GM23338 (cell line): ENCODE measurements around the gene DNASE1L2. TPM values are rescaled to one million over a fixed set of nuclear protein-coding genes. Genes with fewer than 3 reads are reported as not detected.

ENCODE experiments used
- ATAC-seq: fragments of 200-7000 bp; cut with Tn5 transposase; 3 replicates; pipeline ENCODE4 v1.9.1; 2020
- DNase-seq: peaks from one replicate; pipeline ENCODE4 v3.0.0-alpha.2; 2015; ENCODE audit warnings: low spot score
- H2AFZ ChIP-seq: fragments of 200-600 bp; sonication (generic); 2 replicates; pipeline ENCODE4 v1.8.0; 2016; ENCODE audit warnings: antibody characterized with exemption, mild to moderate bottlenecking, moderate library complexity
- H3F3A ChIP-seq: fragments of 200-600 bp; sonication (generic); replicated peaks from 2 replicates; pipeline ENCODE4 v1.8.0; 2017; ENCODE audit warnings: antibody characterized with exemption, mixed run types, low read depth
- H3K27ac ChIP-seq: fragments of 200-600 bp; sonication (generic); 2 replicates; pipeline ENCODE4 v1.6.1; 2016; ENCODE audit warnings: low read depth
- H3K27me3 ChIP-seq: fragments of 200-600 bp; sonication (generic); 2 replicates; pipeline ENCODE4 v1.8.0; 2016; ENCODE audit warnings: mild to moderate bottlenecking, mixed run types, moderate library complexity; ENCODE audit not compliant: insufficient read depth
- H3K36me3 ChIP-seq: fragments of 200-600 bp; sonication (generic); 2 replicates; pipeline ENCODE4 v1.8.0; 2016; ENCODE audit warnings: mild to moderate bottlenecking; ENCODE audit not compliant: insufficient read depth
- H3K4me1 ChIP-seq: fragments of 200-600 bp; sonication (generic); 2 replicates; pipeline ENCODE4 v1.8.0; 2016; ENCODE audit warnings: mild to moderate bottlenecking, moderate library complexity; ENCODE audit not compliant: insufficient read depth
- H3K4me2 ChIP-seq: fragments of 200-600 bp; sonication (generic); 2 replicates; pipeline ENCODE4 v1.7.1; 2017; ENCODE audit warnings: mixed run types
- H3K4me3 ChIP-seq: fragments of 200-600 bp; sonication (generic); 2 replicates; pipeline ENCODE4 v1.6.1; 2016; ENCODE audit warnings: mixed run types
- H3K79me2 ChIP-seq: fragments of 200-600 bp; sonication (generic); replicated peaks from 2 replicates; pipeline ENCODE4 v1.8.0; 2017; ENCODE audit warnings: mild to moderate bottlenecking; ENCODE audit not compliant: insufficient read depth
- H3K9me2 ChIP-seq: fragments of 200-600 bp; sonication (generic); 2 replicates; pipeline ENCODE4 v1.8.0; 2017; ENCODE audit not compliant: insufficient read depth
- H4K20me1 ChIP-seq: fragments of 200-600 bp; sonication (generic); replicated peaks from 2 replicates; pipeline ENCODE4 v1.8.0; 2017; ENCODE audit warnings: mild to moderate bottlenecking; ENCODE audit not compliant: insufficient read depth
- H3K27ac Mint-ChIP-seq: 2 replicates; pipeline ENCODE4 v1.8.0; 2020; ENCODE audit warnings: inconsistent platforms, mild to moderate bottlenecking, moderate library complexity, mixed read lengths
- H3K27me3 Mint-ChIP-seq: 3 replicates; pipeline ENCODE4 v1.8.0; 2022; ENCODE audit warnings: low read depth, mild to moderate bottlenecking, moderate library complexity, mixed read lengths, inconsistent platforms; ENCODE audit not compliant: insufficient read depth, poor library complexity
- H3K36me3 Mint-ChIP-seq: 3 replicates; pipeline ENCODE4 v1.8.0; 2021; ENCODE audit warnings: low read depth, mild to moderate bottlenecking, inconsistent platforms, moderate library complexity, mixed read lengths
- H3K4me1 Mint-ChIP-seq: 3 replicates; pipeline ENCODE4 v1.8.0; 2020; ENCODE audit warnings: mild to moderate bottlenecking, inconsistent platforms, mixed read lengths
- H3K4me3 Mint-ChIP-seq: 3 replicates; pipeline ENCODE4 v1.8.0; 2021; ENCODE audit warnings: moderate library complexity, mild to moderate bottlenecking, inconsistent platforms, mixed read lengths
- H3K9me3 Mint-ChIP-seq: 3 replicates; pipeline ENCODE4 v1.8.0; 2020; ENCODE audit warnings: moderate library complexity, mild to moderate bottlenecking, inconsistent platforms, mixed read lengths
- CREB1 ChIP-seq: fragments of 250-450 bp; sonication (Bioruptor Pico); IDR thresholded peaks from 2 replicates; pipeline ENCODE4 v1.5.0; 2020; ENCODE audit warnings: low read depth, mild to moderate bottlenecking, moderate library complexity
- EZH2phosphoT487 ChIP-seq: fragments of 200-600 bp; sonication (generic); IDR thresholded peaks from one replicate; pipeline ENCODE4 v1.8.1; 2018; ENCODE audit warnings: antibody characterized with exemption; ENCODE audit not compliant: unreplicated experiment
- JUNB ChIP-seq: IDR thresholded peaks from one replicate; pipeline ENCODE4 v1.6.1; 2016; ENCODE audit warnings: antibody characterized with exemption; ENCODE audit not compliant: unreplicated experiment
- NANOG ChIP-seq: IDR thresholded peaks from 2 replicates; pipeline ENCODE4 v1.6.1; 2016; ENCODE audit warnings: antibody characterized with exemption, borderline replicate concordance
- POLR2AphosphoS5 ChIP-seq: IDR thresholded peaks from 2 replicates; pipeline ENCODE4 v1.6.1; 2016; ENCODE audit warnings: antibody characterized with exemption, low read depth
- STAT1 ChIP-seq: IDR thresholded peaks from one replicate; pipeline ENCODE4 v1.6.1; 2016; ENCODE audit warnings: antibody characterized with exemption; ENCODE audit not compliant: unreplicated experiment
- polyA plus RNA-seq: library from polyadenylated mRNA; unstranded; fragments of >200 nt; fragmentation: Nextera tagmentation; extraction: Ambion mirVana; gene quantifications from 2 replicates; pipeline ENCODE4 v1.2.1, GENCODE V29; 2016
- total RNA-seq: library from RNA; depleted of rRNA; stranded (reverse); fragments of >200 nt; shearing (Covaris generic); gene quantifications from 2 replicates; pipeline ENCODE4 v1.2.3, GENCODE V29; 2014
- TF ChIP-seq, protein P1 (sequence below): fragments of 250-450 bp; sonication (Bioruptor Pico); IDR thresholded peaks from 2 replicates; pipeline ENCODE4 v1.5.0; 2020; ENCODE audit warnings: mild to moderate bottlenecking, moderate library complexity
- TF ChIP-seq, protein P2 (sequence below): IDR thresholded peaks from 2 replicates; pipeline ENCODE4 v1.6.1; 2016; ENCODE audit warnings: antibody characterized with exemption

DNASE1L2 gene
- total and polyA plus RNA-seq, 2 experiments from 2014 or later: 0.23 TPM; not detected in 1

DNA sequence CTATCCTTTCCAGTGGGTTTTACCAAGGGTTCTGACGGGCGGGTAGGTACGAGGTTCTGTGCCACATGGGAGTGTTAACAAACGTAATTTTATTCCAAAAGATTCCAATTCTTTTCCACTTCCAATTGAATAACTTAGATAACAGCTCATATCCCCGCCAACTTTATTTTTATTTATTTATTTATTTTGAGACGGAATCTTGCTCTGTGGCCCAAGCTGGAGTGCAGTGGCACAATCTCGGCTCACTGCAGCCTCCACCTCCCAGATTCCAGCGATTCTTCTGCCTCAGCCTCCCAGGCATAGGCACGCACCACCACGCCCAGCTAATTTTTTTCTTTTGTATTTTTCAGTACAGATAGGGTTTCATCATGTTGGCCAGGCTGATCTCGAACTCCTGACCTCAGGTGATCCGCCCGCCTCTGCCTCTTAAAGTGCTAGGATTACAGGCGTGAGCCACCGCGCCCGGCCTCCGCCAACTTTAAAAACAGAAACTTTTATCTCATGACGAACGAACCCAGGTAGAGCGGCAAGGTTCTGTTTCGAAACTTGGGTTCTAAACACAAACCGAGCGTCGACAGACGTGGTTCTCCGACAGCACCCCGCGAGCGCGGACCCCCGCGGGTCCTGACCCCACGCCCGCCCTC lies 14.5 kb downstream of the DNASE1L2 start:
- Mint-ChIP-seq H3K27ac (peak overlapping the region; percentile 97), H3K4me3 (peak overlapping the region; percentile 97), H3K36me3 (peaks cover 64% of the 10 kb centered on the region), H3K9me3 (no peaks in the 10 kb centered on the region), H3K27me3 (peaks cover 12% of the 10 kb centered on the region), H3K4me1 (peaks cover 12% of the 10 kb centered on the region)
- Histone ChIP-seq H3K9me2 (no peaks in the 10 kb centered on the region), H3K79me2 (peaks cover 33% of the 10 kb centered on the region), H3K36me3 (peaks cover 16% of the 10 kb centered on the region), H3K27me3 (no peaks in the 10 kb centered on the region), H4K20me1 (peaks cover 28% of the 10 kb centered on the region), H3K4me3 (peak overlapping the region; percentile 87), H3F3A (peaks cover 41% of the 10 kb centered on the region), H2AFZ (no peak overlapping the region), H3K4me2 (peak overlapping the region; percentile 88), H3K27ac (peak overlapping the region; percentile 59; the same call in 1 of the 2 replicates), H3K4me1 (peaks cover 11% of the 10 kb centered on the region; the same call in 1 of the 2 replicates)
- no peak for TF ChIP-seq POLR2AphosphoS5
- TF ChIP-seq JUNB: no peak
- no peak for TF ChIP-seq STAT1
- TF ChIP-seq, protein P1, sequence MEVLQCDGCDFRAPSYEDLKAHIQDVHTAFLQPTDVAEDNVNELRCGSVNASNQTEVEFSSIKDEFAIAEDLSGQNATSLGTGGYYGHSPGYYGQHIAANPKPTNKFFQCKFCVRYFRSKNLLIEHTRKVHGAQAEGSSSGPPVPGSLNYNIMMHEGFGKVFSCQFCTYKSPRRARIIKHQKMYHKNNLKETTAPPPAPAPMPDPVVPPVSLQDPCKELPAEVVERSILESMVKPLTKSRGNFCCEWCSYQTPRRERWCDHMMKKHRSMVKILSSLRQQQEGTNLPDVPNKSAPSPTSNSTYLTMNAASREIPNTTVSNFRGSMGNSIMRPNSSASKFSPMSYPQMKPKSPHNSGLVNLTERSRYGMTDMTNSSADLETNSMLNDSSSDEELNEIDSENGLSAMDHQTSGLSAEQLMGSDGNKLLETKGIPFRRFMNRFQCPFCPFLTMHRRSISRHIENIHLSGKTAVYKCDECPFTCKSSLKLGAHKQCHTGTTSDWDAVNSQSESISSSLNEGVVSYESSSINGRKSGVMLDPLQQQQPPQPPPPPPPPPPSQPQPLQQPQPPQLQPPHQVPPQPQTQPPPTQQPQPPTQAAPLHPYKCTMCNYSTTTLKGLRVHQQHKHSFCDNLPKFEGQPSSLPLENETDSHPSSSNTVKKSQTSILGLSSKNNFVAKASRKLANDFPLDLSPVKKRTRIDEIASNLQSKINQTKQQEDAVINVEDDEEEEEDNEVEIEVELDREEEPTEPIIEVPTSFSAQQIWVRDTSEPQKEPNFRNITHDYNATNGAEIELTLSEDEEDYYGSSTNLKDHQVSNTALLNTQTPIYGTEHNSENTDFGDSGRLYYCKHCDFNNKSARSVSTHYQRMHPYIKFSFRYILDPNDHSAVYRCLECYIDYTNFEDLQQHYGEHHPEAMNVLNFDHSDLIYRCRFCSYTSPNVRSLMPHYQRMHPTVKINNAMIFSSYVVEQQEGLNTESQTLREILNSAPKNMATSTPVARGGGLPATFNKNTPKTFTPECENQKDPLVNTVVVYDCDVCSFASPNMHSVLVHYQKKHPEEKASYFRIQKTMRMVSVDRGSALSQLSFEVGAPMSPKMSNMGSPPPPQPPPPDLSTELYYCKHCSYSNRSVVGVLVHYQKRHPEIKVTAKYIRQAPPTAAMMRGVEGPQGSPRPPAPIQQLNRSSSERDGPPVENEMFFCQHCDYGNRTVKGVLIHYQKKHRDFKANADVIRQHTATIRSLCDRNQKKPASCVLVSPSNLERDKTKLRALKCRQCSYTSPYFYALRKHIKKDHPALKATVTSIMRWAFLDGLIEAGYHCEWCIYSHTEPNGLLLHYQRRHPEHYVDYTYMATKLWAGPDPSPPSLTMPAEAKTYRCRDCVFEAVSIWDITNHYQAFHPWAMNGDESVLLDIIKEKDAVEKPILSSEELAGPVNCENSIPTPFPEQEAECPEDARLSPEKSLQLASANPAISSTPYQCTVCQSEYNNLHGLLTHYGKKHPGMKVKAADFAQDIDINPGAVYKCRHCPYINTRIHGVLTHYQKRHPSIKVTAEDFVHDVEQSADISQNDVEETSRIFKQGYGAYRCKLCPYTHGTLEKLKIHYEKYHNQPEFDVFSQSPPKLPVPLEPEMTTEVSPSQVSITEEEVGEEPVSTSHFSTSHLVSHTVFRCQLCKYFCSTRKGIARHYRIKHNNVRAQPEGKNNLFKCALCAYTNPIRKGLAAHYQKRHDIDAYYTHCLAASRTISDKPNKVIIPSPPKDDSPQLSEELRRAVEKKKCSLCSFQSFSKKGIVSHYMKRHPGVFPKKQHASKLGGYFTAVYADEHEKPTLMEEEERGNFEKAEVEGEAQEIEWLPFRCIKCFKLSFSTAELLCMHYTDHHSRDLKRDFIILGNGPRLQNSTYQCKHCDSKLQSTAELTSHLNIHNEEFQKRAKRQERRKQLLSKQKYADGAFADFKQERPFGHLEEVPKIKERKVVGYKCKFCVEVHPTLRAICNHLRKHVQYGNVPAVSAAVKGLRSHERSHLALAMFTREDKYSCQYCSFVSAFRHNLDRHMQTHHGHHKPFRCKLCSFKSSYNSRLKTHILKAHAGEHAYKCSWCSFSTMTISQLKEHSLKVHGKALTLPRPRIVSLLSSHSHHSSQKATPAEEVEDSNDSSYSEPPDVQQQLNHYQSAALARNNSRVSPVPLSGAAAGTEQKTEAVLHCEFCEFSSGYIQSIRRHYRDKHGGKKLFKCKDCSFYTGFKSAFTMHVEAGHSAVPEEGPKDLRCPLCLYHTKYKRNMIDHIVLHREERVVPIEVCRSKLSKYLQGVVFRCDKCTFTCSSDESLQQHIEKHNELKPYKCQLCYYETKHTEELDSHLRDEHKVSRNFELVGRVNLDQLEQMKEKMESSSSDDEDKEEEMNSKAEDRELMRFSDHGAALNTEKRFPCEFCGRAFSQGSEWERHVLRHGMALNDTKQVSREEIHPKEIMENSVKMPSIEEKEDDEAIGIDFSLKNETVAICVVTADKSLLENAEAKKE (CRISPR knock-in tag): no peak
- no peak for TF ChIP-seq NANOG
- TF ChIP-seq EZH2phosphoT487: no peak
- no peak for TF ChIP-seq CREB1 (CRISPR knock-in tag)
- TF ChIP-seq, protein P2, sequence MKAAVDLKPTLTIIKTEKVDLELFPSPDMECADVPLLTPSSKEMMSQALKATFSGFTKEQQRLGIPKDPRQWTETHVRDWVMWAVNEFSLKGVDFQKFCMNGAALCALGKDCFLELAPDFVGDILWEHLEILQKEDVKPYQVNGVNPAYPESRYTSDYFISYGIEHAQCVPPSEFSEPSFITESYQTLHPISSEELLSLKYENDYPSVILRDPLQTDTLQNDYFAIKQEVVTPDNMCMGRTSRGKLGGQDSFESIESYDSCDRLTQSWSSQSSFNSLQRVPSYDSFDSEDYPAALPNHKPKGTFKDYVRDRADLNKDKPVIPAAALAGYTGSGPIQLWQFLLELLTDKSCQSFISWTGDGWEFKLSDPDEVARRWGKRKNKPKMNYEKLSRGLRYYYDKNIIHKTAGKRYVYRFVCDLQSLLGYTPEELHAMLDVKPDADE: no peak
- ATAC-seq (no peak), DNase-seq (peak; percentile 47)
